Measurements from ENCODE around the gene HLA-DQA1.
"Not testable (repeated sequence)": the region's sequence is repeated elsewhere in the genome, so short reads cannot be mapped to it uniquely, and the experiment has no call there.

HLA-DQA1 gene

DNA sequence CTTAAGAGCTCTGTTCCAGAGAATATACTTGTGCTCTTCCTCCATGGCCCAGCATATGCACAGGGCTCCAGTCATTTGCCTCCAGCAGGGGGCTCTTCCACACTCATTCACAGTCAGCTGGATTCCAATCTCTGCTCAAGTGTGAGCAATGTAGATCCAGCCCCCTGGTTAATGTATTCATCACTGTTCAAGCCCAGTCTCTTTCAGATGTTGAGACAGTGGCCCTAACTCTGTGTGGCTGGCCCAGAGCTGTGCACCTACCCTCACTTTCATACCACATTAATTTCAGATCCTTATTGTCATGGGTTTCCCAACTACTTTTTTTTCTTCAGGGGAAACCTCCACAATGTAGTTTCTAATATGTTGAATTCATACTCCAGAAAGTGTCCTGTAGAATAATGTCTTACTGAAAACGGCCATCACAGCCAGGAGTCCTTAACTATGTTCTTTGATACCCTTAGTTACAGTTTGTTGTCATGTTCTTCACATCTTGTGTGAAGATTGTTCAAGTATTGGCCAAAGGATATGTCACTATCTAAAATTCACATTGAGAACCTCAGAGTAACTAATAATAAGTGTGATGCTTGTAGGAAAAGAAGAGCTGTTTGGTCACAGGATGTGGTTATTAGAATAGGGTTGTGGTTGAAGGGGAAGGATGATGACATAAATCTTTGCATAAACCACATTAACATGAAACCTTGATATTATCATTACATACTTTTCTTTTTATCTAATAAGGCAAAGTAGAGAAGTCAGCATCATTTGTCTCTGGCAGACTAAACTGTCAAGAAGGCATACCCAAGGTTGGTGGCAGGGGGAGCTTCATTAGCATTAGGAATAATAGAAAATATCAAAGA lies 14.4 kb upstream of the HLA-DQA1 start:
- peak; percentile 65 for FAIRE-seq

GRCh38 chr6:32623693-32624092 lies 13.5 kb upstream of the HLA-DQA1 start:
- no peak for FAIRE-seq

DNA sequence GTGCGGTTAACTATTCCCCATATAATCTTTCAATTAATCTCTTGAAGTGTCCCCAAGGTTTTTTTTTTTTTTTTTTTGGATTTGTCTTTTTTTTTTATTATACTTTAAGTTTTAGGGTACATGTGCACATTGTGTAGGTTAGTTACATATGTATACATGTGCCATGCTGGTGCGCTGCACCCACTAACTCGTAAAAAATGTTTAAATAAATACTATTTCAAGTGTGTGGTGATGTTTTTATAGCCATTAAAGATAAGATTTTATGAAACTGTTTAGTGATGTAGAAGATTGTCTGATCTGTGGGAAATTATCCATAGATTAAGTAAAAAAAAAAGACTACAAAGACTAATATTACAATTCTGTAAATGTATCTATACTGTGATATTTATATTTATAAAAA lies 12.6 kb upstream of the HLA-DQA1 start:
- FAIRE-seq, result no peak

- FAIRE-seq, result no peak
These were observed 12.1 kb upstream of the HLA-DQA1 start for GRCh38 chr6:32625137-32625536.

GRCh38 chr6:32627249-32627648 lies 10.0 kb upstream of the HLA-DQA1 start:
- FAIRE-seq, result no peak

GRCh38 chr6:32627831-32628230 lies 9.4 kb upstream of the HLA-DQA1 start:
- no peak for FAIRE-seq

- not testable (repeated sequence) for FAIRE-seq
These were observed 7.4 kb upstream of the HLA-DQA1 start for GRCh38 chr6:32629793-32630192.

GRCh38 chr6:32635526-32636123 lies 1.6 kb upstream of the HLA-DQA1 start:
- no peak for FAIRE-seq

- no peak for FAIRE-seq
These were observed 677 bp downstream of the HLA-DQA1 start for GRCh38 chr6:32637883-32638282.

- FAIRE-seq, result no peak
These were observed 1.5 kb downstream of the HLA-DQA1 start for GRCh38 chr6:32638532-32639219.

GRCh38 chr6:32639440-32640394 lies 2.5 kb downstream of the HLA-DQA1 start:
- FAIRE-seq, result no peak

DNA sequence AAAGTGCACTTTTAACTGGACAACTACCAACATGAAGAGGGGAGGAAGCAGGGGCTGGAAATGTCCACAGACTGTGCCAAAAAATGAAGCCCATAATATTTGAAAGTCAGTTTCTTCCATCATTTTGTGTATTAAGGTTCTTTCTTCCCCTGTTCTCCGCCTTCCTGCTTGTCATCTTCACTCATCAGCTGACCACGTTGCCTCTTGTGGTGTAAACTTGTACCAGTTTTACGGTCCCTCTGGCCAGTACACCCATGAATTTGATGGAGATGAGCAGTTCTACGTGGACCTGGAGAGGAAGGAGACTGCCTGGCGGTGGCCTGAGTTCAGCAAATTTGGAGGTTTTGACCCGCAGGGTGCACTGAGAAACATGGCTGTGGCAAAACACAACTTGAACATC lies 3.9 kb downstream of the HLA-DQA1 start:
- FAIRE-seq, result no peak

DNA sequence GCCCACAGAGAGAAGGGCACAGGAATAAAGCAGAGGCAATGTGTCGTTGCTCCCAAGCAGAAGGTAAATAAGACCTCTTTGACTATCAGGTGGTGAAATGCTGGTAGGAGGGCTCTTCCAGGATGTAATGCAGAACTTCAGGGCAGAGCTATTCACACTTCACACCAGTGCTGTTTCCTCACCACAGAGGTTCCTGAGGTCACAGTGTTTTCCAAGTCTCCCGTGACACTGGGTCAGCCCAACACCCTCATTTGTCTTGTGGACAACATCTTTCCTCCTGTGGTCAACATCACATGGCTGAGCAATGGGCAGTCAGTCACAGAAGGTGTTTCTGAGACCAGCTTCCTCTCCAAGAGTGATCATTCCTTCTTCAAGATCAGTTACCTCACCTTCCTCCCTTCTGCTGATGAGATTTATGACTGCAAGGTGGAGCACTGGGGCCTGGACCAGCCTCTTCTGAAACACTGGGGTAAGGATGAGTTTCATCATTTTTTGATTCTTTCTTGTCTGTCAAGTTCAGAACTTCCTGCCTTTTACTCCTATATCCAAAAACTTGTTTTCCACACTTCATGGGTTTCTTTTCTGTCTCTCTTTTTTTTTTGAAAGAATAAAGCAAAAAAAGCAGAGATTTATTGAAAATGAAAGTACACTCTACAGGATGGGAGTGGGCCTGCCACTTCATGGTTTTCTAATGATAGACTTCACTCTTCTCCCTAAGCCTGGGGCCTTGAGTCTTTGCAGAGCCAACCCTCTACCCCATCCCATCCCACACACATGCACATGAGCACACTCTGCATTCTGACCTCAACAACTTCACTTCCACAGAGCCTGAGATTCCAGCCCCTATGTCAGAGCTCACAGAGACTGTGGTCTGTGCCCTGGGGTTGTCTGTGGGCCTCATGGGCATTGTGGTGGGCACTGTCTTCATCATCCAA lies 4.8 kb downstream of the HLA-DQA1 start:
- FAIRE-seq, result not testable (repeated sequence)

- FAIRE-seq, result no peak
These were observed 5.5 kb downstream of the HLA-DQA1 start for GRCh38 chr6:32642720-32643106.

DNA sequence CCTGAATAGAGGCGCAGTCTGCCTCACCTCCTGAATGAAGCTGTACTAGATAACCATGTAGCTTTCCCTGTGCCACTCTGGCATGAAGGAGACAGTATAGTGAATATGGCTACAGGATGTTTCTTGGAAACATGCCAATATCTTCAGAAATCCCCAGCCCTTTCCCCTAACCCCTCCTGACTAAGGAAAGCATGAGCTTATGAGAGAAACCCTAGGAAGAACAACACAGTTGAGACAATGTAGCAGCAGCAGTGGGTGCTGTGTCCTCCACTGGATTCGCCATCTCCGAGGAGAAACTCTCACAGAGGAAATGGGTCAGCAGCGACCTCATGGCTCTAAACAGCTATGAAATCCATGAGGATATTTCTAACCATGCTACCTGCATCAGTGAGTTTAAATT lies 6.7 kb downstream of the HLA-DQA1 start:
- no peak for FAIRE-seq

GRCh38 chr6:32645047-32645703 lies 8.0 kb downstream of the HLA-DQA1 start:
- no peak for FAIRE-seq

DNA sequence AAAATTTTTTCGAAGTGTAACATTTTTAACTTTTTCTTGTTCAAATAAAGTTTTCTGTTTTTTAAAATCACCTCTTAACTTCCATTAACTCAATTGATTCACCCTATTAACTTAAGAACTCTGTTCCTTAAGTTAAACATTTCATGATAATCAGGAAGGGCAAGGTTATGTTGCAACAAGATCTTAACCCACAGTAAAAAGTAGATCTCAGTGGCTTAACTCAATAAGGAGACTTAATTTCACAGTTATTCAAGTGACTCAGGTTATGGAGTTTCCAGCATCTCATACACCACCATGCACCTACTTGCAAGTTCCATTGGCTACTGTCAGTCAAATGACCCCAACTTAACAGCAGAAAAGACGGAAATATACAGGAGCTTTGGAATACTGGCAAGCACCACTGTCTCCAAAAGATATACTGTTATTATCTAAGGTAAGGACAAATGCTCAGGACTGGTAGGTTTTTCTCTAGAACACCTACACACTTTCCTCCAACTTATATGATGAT lies 18.1 kb downstream of the HLA-DQA1 start:
- no peak for FAIRE-seq

GRCh38 chr6:32657329-32657728 lies 20.1 kb downstream of the HLA-DQA1 start:
- FAIRE-seq, result not testable (repeated sequence)

GRCh38 chr6:32657819-32658218 lies 20.6 kb downstream of the HLA-DQA1 start:
- not testable (repeated sequence) for FAIRE-seq

- no peak for FAIRE-seq
These were observed 21.2 kb downstream of the HLA-DQA1 start for GRCh38 chr6:32658268-32658897.

Measured in colon (tissue), 2 donors.